Measurements from ENCODE around the gene EDARADD.

Gene EDARADD

DNA sequence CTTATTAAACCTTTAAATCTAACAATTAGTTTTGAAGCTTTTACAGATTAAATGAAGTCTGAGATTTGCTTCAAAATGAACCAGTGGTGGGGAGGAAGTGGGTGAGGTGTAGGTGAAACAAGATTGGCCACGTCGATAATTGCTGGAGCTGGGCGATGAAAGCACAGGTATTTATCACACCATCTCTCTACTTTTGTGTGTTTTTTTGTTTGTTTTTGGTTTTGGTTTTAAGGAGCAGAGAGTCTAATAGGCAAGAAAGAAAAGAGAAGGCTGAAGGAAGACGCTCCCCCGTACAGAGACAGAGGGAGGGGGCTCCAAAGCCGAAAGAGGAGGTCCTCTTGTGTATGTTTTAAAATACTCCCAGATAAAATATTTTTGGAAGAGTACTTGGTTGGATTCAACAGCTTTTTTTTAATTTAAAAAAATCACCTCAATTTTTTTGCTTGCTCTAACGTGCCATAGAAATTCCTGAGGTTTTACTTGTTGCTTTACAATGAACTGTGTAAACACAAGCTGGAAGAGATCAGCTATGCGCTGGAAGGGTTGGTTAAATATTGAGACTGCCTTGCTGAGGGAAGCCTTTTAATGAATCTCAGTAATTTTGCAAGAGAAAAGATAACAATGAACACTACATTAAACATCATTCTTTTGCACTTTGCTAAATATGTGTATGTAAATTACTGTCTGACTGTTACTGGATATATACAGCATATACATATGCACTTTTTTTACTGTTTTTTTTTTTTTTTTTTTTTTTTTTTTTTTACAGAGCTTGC lies 123.0 kb downstream of the EDARADD start:
- no peak for DNase-seq (ENCODE audit: low spot score)

DNA sequence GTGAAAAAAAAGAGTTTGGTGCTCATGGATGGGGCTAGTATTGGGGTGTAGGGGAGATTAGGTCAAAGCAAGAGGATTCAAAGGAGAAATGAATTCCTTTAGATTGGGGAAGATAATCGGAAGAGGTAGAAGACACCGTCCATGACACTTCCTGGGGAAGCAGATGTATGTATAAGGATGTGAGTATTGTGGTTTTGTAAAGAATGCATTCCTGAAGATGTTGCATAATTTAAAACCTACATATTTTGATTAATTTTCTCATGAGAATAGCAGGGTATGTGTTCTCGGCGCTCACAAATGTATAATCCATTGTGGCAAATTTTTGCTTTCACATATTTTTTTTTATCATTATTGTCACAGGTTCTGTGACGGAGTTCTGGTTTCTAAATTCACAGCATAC lies 124.2 kb downstream of the EDARADD start:
- DNase-seq (ENCODE audit: low spot score) = no peak

DNA sequence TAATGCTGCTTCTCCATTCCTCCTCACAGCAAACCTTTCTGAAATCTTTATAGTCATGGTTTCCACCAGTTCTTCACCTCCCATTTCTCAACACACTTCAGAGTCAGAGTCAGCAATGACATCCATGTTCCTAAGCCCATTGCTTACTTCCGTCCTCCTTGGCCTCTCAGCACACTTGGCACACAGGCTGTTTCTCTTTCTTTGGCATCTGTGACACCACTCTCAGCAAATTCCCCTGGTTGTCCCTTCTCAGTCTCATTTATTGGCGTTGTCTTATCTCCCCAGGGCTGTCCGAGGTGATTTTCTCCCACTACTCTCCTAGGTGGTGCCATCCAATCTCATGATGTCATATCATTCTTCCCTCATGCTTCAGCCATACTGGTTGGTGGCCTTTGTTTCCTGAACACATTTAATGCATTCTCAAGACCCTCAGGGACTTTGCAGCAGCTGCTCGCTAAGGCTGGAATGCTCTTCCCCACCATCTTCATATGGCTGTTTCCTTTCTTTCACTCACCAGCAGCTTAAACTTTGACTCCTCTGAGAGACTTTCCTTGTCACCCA lies 126.4 kb downstream of the EDARADD start:
- DNase-seq (ENCODE audit: low spot score) = no peak

DNA sequence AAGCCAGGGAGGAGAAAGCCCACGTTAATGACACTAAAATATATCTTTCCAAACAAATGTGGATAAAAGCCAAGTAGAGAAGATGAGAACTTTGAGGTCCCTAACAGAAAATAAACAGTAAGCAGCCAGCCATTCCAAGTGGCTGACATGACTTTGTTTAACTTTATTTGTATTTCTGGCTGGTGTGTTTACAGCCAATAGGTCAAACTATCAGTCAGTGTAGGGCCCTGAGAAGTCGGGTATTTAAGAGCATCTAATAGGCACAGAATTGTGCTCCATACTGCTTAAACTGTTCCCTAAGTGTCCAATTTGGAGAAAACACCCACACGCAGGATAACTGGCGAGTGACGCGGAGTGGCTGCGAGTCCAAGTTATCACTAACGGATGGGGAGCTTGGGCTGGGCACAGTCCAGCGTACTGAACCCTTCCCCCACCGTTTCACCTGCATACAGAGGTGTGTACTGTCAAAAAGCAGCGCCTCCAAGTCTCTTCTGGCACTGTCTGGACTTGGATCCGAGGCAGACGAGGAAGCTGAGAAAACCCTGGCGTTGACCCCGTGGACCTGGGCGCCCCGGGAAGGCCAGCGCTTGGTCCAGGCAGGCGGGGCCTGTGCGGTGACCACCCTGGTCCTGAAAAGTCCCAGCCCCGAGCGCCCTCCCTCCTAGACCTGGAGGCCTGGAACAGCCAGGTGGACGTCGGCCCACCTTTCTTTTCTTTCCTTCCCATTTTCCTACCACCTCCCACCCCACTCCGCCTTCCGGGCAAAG lies 129.0 kb downstream of the EDARADD start:
- DNase-seq (ENCODE audit: low spot score) = peak; percentile 29

DNA sequence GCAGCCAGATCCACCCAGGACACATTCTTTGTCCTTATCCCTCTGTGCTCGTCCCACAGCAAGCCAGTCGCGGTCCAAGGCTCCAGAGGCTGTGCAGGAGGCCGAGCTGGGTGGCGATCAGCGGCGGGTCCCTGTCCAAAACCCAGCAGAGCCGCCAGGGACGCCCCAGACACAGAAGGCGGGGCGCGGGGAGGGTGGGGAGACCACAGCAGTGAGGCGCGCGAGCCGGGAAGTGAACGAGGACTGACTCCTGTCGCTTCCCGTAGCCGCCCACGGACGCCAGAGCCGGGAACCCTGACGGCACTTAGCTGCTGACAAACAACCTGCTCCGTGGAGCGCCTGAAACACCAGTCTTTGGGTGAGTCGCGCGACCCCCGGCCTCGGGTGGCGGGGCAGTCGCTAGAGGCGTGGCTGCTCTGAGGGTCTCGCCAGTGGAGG lies 129.6 kb downstream of the EDARADD start, which contains the start of gene LGALS8:
Gene LGALS8, plus strand, starts transcription at position 279 of the 438 bp plus-strand sequence. CDS start 2,089 bp downstream, outside the sequence.
- peak; percentile 45 for DNase-seq (ENCODE audit: low spot score)

DNA sequence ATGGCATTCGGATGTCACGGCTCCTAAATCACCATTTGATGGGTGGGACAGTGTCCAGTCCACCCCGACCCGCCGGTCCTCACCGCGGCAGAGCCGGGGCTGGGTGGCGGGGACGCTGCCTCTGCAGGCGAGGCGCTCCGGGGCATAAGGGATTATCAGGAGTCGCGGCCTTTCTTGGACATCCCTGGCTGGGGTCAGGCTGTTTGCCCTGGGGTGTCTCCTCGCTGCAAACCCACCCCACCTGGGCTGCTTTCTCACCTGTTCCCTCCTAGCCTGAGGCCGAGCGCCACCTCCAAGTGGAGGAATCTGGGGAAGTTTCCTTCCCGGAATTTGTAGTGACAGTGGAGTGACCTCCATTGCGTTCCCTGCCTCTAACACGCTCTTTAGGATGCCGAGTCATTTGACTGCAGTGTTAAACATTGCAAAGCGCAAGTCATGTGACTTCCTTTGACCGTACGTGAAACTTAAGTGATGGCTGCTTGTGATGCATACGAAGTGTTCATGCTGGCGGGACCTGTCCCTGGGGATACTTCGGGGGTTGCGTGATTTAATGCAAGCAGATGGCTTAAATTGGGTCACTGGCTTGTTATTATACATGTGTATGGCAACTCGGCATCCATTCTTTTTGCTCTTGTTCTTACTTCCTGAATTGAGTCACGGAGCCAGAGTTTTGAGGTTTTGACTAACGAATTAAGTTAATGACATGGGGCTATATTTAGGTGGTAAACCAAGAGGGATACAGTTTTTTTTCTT lies 130.2 kb downstream of the EDARADD start:
- peak; percentile 52 for DNase-seq (ENCODE audit: low spot score)

DNA sequence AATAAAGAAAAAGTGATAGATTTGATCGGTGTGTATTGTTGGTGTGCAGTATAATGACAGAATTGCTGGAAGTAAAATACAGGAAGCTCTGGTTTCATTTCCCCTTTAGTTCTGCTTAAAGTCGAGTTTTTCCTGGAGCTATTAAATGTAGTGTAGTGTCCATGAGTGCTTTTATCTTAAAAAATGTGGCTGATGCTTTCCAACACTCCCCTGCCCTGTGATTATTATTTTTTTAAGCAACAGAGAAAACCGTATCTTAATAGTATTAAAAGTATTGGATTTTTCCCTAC lies 130.8 kb downstream of the EDARADD start:
- no peak for DNase-seq (ENCODE audit: low spot score)

DNA sequence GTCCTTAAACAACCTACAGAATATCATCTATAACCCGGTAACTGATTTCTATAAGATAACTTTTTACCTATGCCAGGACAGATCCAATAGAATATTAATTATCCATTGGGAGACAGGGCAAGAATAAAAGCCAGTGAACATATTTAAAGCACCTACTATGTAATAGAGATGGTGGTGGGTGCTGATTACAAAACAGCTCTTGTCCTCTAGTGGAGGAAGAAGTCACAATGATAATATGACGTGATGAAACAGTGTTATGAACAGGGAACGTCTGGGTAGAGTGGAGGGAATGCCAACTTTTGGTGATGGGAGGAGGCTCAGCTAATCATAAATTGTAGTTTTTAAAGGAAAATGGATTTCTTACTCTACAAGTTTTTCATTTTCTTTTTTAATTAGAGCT lies 132.0 kb downstream of the EDARADD start:
- DNase-seq (ENCODE audit: low spot score) = no peak

DNA sequence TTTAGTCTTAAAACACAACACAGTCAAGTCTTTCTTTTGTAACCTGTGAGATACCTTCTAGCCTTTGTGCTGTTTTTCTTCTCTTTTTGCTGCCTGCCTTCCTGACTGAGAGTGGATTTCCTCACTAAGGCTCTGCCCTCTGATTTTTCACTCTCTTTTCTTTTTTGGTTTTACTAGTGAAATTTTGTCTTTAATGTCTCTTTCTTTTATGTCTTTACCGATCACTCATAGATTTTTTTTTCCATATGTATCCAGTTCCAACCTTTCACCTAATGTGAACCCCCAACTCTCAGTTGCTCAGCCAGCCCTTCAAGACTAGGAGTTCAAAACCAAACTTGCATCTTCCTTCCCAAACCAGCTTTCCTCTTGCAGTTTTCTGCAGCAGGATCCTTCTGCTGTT lies 136.2 kb downstream of the EDARADD start:
- no peak for DNase-seq (ENCODE audit: low spot score)

DNA sequence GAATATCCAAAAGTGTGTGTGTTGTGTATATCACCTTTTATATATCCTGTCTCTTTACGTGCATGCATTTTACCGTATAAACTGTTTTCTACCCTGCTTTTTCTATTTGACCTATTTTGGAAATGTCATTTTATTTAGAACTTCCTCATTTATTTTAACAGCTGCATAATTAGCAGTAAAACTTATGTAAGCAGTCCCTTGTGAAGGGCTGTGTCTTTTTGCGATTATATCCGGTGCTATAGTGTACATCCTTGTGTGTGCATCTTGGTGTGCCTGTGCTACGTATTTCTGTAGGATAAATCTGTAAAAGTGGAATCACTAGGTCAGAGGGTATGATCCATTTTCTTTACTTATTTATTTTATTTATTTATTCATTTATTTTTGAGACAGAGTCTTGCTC lies 136.9 kb downstream of the EDARADD start:
- no peak for DNase-seq (ENCODE audit: low spot score)

DNA sequence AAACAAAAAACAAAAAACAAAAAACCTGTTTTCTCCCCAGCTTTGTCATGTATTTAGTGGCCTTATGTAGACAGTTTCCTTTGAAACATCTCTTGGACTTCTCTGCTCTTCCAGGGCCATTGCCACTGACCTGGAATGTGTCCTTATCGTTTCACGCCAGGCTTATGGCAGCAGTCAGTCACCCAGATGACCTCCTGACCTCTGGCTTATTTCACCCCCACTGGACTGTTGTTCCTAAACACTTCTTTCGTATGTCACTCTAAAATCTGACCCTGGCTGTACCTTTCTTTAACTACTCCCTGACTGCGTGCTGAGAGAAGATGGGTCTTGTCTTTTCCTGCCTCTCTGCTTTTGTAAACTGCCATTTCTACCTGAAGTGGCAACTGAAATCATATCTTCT lies 138.8 kb downstream of the EDARADD start:
- DNase-seq (ENCODE audit: low spot score) = no peak

DNA sequence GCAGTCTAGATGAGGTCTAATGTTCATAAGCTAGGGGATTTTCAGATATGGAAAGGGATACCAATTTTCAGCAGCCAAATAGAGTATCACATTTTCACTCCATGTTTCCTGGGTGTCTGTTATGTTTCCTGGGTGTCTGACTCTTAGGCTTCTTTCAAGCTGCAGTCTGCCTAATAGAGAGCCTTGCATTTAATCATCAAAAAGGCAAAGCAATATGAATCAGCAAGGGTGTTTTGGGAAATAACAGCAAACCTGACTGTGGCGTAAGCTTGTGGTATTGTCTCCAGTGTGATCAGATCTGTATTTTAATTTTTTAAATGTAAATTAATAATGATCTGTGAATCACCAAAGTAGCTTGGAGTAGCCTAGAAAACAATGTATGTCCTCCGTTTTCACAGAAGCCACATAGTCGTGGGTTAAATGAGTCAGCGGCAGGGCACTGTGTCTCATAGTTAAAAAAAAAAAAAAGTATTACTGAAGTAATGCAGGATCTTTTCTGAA lies 140.1 kb downstream of the EDARADD start:
- no peak for DNase-seq (ENCODE audit: low spot score)
